Measurements from ENCODE around the gene PRKAR1B.

- TF ChIP-seq CTCF (IDR thresholded peaks at IDR 0.05) (no peak), EZH2 (IDR thresholded peaks at IDR 0.05; ENCODE audit: borderline replicate concordance, insufficient read depth, low read depth, low read length, poor library complexity, severe bottlenecking) (no peak)
Measured at GRCh38 chr7:756928-757560, 30.0 kb upstream of the PRKAR1B start.

Measured in B cell (primary cell).